Body of pancreas (tissue), 4 donors: ENCODE measurements around the gene TTC13.

Source experiments
- CTCF ChIP-seq, 7 experiments: fragments of 450-650 bp in 4 of 7; fragments of 200-600 bp in 3 of 7; sonication (generic) in 3 of 7; IDR thresholded peaks; one replicate each; pipeline ENCODE4 v1.5.1; 2016 to 2019; ENCODE audit warnings: antibody characterized with exemption in 7 of 7
- POLR2A ChIP-seq, 3 donors: fragments of 450-650 bp; IDR thresholded peaks; one replicate each; pipeline ENCODE4 v1.6.1; 2016; ENCODE audit warnings: antibody characterized with exemption in 3 of 3, mild to moderate bottlenecking in 2 of 3

DNA sequence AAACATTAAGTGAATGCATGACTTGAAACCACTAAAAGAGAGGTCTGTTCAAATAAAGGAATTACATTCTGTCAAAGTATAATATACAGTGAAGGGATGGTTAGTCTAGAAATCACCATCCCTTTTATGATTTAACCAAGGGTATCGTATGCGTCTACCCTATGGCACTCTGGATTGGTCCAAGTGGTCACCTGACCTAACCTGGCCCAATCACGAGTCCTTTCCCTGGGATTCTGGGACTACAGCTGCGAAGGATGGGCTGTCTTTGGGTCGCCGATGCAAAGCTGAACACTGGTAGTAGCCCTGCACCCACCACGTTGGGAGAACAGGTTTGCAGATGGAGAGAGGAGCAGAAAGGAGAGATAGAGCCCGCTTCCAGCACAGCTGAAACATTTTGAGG is 79.9 kb downstream of the TTC13 start:
- TF ChIP-seq POLR2A (IDR thresholded peaks at IDR 0.05): no peak
- no peak for TF ChIP-seq CTCF (IDR thresholded peaks at IDR 0.05)
